HG03135 (cell line): ENCODE data around the gene TPPP3.
"Not testable (repeated sequence)": the region's sequence is repeated elsewhere in the genome, so short reads cannot be mapped to it uniquely, and the experiment has no call there.

Experiments used
- ATAC-seq: cut with Tn5 transposase; IDR thresholded peaks from one replicate; pipeline ENCODE4 v1.9.1; 2021; ENCODE audit warnings: mild to moderate bottlenecking, moderate library complexity; ENCODE audit not compliant: unreplicated experiment

TPPP3 gene

DNA sequence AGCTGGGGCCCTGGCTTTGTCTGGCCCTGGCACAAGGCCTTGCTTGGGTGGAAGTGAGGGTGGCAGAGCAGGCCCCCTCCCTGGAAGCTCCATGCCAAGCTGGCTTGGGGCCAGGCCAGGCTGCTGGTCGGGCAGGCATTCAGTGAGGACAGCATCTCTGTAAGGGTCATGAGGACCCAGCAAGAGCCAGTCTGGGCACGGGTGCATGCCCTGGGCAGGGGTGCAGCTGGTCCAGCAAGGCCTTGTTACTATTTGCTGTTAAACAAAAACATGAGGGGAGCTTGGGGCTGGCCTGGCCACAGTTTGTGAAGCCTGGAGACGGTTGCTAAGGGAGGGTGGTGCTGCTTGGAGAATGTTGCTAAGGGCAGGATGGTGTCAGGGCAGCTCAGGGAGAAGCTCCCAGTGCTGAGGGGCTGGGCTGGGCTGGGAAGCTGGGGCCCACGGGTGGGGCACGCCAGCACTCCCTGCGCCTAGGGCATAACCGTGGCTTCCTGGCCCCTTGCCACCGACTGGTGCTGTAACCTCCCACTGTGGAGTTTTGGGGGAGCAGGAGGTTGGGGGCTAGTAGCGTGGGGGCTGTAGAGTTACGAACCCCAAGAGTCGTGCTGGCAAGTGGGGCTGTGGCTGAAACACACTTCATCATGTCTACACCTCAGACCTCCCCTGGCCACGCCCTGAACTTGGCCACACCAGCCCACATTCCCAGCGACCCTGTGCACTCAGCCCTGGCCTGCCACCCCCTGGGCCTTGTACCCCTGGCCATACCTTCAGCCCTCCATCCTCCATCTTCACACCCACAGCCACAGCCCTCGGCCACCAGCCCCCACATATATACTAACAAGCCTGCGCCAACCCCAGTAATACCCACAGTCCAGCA lies 1.6 kb downstream of the TPPP3 start:
- ATAC-seq = no peak

DNA sequence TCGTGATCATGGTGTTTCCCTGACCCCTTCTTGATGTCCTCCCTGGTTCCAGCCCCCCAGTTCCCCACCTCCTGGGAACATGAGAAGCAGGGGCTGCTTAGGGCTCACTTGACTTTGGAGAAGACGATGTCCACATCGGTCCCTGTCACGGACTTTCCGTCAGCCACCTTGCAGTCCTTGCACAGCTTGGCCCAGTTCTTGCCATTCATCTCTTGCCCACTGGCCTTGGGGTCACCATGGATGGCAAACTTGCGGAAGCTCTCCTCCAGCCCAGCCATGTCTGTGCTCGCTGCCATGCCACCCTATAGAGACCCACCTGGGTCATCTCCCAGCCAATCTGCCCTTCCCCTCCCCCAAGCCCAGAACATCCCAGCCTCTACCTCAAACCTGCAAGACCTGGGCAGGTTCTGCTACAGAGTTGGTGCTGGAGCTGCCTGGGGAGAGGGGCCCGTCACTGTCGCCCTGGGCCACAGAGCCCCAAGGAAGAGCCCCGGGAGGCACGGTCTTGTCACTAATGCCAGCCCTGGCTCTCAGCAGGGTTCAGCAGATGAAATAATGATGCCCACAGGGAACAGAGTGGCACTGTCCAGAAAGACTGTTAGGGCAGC lies 2.4 kb downstream of the TPPP3 start:
- no peak for ATAC-seq

GRCh38 chr16:67389911-67390815 lies 3.1 kb downstream of the TPPP3 start:
- no peak for ATAC-seq

- ATAC-seq = no peak
Measured at GRCh38 chr16:67388591-67388990, 4.7 kb downstream of the TPPP3 start.

DNA sequence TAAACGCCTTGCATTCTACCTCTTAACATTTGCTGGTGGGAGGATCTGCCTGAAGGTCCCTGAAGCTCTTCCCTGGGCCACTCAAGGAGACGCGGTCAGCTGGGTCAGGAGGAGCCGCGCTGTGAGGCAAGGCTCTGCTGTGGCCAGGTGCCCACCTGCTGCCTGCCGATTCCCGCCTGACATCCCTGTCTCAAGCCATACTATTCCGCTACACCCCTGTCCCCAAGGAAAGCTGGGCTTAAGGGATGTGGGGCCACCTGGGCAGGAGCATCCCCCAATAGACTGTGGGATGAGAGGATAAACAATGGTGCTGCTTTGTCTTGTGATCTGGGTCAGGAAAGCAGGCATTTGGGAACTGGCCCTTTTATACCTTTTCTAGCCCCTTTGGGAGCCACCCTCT lies 5.1 kb downstream of the TPPP3 start:
- ATAC-seq = no peak

DNA sequence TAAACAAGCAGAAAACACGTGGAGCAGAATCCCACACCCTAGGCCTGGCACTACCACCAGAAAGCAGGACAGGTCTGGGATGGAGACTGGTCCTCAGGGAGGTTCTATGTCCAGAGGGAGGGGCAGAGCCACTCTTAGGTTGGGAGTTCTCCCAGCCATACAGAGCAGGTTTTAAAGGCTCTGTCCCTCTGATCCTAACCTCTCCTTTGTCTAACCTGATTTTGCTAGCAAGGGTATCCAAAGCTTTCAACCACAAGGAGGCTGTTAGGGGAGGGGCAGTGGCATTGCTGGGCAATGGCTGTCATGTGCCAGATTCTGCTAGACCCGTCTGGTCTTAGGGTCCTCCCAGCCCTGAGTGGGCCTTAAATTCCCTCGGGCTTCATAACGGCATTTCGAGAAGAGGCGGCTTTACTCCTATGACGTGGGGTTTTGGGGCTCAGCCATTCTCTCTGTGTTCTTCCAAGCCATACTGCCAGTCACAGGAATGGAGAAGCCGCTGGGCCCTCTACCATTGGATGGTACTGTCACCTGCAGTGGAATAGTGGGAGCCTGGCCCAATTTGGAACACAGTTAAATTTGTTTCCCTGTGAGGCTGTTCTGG lies 5.7 kb downstream of the TPPP3 start:
- ATAC-seq = no peak

DNA sequence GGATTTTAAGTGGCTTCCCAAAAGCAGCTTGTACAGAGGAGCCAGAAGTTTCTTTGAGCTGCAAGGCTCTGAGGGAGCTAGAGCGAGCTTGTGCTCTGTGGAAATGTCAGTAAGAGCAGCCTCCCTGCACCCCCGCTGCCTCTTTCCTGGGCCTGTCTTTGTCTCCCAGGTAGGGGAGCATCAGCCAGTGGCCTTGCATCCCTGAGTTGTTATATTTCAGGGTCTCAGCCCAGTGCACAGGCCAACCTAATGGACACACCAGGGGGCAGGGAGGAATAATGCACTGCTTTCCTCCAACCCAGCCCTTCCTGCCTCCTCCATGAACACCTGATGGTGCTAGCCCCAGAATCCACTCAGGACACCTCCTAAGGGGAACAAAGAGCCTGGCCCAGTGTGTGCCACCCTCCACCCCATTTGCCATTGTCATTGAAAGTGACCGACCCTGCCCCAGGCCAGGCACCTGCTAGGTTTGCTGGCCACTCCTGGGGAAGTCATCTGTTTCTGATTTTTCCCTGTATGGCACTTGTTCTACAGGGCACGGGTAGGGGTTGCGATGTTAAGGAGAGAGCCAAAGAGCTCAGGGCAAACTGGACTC lies 6.3 kb downstream of the TPPP3 start:
- ATAC-seq = no peak

DNA sequence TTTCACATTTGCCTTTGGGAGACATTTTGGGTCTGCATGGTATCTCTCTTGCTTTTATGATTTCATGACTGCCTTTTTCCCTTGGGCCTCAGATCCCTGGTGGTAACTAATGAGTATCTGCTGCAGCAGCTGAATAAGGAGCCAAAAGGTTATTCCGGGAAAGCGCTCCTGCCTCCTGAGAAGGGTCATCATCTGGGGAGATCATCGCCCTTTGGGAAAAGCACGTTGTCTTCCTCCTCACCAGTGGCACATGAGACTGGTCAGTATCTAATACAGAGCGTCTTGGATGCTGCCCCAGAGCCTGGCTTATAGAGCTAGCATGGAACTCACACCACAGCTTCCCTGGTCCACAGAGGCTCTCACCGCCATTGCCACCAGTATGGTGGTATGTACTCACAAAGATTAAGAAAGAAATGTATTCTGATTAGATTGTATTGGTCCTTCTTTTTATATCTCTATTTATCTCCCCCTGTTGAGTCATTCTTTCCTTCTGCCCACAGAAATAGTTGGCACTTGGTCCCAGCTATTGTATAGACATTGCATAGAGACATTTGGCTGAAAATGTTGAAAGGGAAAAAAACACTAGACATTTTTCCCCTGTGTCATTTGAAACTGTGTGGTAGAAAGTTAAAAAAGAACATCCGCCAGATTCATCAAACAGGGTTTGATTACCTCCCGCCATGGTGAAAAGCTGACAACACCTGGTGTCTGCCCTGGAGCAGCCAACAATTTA lies 8.4 kb downstream of the TPPP3 start:
- no peak for ATAC-seq

- no peak for ATAC-seq
Measured at GRCh38 chr16:67383284-67383683, 10.0 kb downstream of the TPPP3 start.

DNA sequence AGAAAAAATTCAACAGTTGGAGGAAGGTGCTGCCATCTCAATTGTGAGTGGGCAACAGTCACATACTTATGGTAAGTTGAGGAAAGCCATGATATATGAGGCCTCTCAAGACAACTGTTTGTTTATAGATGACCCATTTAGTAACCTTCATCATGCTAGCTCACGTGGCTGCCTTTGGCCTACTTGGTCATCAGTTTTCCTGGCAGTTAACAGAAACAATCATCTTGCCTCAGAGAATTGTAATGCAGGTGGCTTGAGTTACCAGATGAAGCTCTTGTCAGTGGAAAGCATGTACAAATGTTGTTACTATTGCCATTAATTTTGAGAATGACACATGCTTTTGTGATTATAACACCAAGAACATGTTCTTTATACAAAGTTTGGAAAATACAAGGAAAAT lies 14.7 kb downstream of the TPPP3 start:
- no peak for ATAC-seq

DNA sequence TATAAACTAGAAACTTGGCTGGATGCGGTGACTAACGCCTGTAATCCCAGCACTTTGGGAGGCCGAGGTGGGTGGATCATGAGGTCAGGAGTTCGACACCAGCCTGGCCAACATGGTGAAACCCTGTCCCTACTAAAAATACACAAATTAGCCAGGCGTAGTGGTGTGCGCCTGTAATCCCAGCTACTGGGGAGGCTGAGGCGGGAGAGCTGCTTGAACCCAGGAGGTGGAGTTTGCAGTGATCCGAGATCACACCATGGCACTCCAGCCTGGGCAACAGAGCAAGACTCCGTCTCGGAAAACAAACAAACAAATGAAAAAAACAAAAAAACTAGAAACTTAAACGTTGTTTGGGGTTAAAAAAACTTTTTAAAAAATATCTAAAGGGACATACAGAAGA lies 17.3 kb downstream of the TPPP3 start:
- not testable (repeated sequence) for ATAC-seq

- ATAC-seq = no peak
Measured at GRCh38 chr16:67372664-67373063, 20.6 kb downstream of the TPPP3 start.

GRCh38 chr16:67370661-67371060 lies 22.6 kb downstream of the TPPP3 start:
- no peak for ATAC-seq

DNA sequence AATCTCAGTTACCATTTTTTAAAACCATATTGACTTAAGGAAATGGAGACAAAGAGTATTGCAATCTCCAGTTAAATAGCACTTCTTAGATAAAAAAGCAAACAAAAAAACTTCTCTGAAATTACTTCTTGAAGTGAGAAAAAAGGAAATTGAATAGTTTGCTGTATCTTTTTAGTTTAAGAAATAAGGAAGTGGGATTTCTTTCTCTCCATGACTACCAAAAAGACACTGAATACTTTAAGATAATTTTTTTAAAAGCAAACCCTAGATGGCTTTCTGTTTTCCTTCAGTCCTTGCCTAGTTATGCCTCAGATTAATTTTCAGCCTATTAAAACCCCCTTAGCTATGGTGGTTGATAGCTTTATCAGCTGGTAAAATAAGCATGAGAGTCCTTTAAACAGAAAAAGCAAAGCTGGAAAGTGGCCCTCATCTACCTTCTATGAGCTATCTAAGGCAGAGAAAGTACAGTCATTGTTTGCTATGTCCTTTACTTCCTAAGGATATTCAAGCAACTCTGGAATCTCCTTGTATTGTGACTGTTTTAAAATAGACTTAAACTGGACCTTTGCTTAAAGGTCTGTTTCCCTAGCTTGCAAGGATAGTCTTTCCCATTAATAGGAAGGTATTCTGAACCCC lies 28.6 kb downstream of the TPPP3 start:
- no peak for ATAC-seq

- ATAC-seq = no peak
Measured at GRCh38 chr16:67361038-67361437, 32.3 kb downstream of the TPPP3 start.

DNA sequence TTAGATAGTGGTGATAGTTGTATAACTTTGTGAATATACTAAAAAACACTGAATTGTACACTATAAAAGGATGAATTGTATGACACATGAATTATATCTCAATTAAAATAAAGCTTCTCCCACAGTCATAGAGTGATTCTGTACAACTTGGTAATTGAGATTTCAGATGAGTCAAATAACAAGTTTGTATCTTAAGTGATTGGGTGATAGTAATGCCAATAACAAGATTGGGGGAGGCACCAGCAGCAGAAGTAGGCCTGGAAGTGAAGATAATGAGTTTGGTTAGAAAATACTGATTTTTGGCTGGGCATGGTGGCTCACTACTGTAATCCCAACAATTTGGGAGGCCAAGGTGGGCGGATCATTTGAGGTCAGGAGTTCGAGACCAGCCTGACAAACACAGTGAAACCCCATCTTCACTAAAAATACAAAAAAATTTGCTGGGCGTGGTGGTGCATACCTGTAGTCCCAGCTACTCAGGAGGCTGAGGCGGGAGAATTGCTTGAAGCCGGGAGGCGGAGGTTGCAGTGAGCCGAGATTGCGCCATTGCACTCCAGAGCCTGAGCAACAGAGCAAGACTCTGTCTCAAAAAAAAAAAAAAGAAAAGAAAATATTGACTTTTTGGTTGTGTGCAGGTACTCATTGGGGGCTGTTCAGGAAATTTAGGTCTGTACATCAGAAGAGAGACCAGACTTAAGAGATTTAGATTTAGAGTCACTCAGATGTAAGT lies 33.6 kb downstream of the TPPP3 start:
- not testable (repeated sequence) for ATAC-seq

DNA sequence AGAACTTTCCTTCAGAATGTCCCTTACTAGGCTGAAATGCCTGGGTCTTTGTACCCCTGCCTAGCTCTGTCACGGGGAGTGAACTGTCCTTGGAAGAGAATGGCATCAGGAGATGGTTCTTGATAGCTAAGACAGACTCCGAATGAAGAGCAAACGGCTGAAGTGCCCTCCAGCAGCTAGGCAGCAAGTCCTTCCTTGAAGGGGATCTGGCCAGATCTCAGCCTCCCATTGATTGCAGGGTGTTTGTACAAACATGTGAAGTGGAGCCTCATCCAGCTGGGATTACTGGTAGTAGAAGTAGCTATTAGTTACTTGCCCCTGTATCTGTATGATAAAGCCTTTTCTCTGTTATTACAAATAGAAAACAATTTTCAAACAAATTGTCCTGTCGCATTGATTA lies 35.7 kb downstream of the TPPP3 start:
- ATAC-seq = no peak

GRCh38 chr16:67356396-67356795 lies 36.9 kb downstream of the TPPP3 start:
- ATAC-seq = no peak

- not testable (repeated sequence) for ATAC-seq
Measured at GRCh38 chr16:67352463-67352862, 40.8 kb downstream of the TPPP3 start.
